Limb (tissue), 2 donors: ENCODE results near the gene RPL29.

Source experiments
- DNase-seq, 2 donors: peaks; one replicate each; pipeline ENCODE4 v3.0.0-alpha.2; 2016; ENCODE audit errors: extremely low spot score in 2 of 2

Gene RPL29

GRCh38 chr3:52026041-52026440 lies 30.3 kb upstream of the RPL29 start:
- DNase-seq = peak in 1 of 2 donors; percentile 47

- DNase-seq = no peak
Observed at GRCh38 chr3:52025453-52025852, 29.8 kb upstream of the RPL29 start.

GRCh38 chr3:52024765-52025452 lies 29.2 kb upstream of the RPL29 start:
- DNase-seq = no peak

GRCh38 chr3:52023860-52024764 lies 28.4 kb upstream of the RPL29 start:
- no peak for DNase-seq

GRCh38 chr3:52023101-52023770 lies 27.5 kb upstream of the RPL29 start:
- DNase-seq = no peak

GRCh38 chr3:52022323-52023100 lies 26.8 kb upstream of the RPL29 start:
- DNase-seq = no peak

- DNase-seq = peak in 1 of 2 donors; percentile 60
Observed at GRCh38 chr3:52021489-52022268, 26.0 kb upstream of the RPL29 start.

GRCh38 chr3:52020796-52021195 lies 25.1 kb upstream of the RPL29 start:
- DNase-seq = no peak

GRCh38 chr3:52019352-52020080 lies 23.8 kb upstream of the RPL29 start:
- no peak for DNase-seq

- DNase-seq = no peak
Observed at GRCh38 chr3:52018319-52019000, 22.8 kb upstream of the RPL29 start.

- no peak for DNase-seq
Observed at GRCh38 chr3:52017586-52017985, 21.9 kb upstream of the RPL29 start.

GRCh38 chr3:52015438-52016228 lies 19.9 kb upstream of the RPL29 start:
- DNase-seq = no peak

GRCh38 chr3:52014613-52015012 lies 18.9 kb upstream of the RPL29 start:
- DNase-seq = no peak

- DNase-seq = no peak
Observed at GRCh38 chr3:52013802-52014598, 18.3 kb upstream of the RPL29 start.

GRCh38 chr3:52012699-52013098 lies 17.0 kb upstream of the RPL29 start:
- no peak for DNase-seq

- no peak for DNase-seq
Observed at GRCh38 chr3:52010431-52010830, 14.7 kb upstream of the RPL29 start.

- no peak for DNase-seq
Observed at GRCh38 chr3:52007291-52007690, 11.6 kb upstream of the RPL29 start.

- no peak for DNase-seq
Observed at GRCh38 chr3:52006820-52007133, 11.1 kb upstream of the RPL29 start.
